Neural progenitor cell (in vitro differentiated cells): Measurements from ENCODE around the gene BBS9.

Experiments used
- EZH2 ChIP-seq: fragments of 200-600 bp; sonication (generic); IDR thresholded peaks from 2 replicates; pipeline ENCODE4 v1.6.1; 2017; ENCODE audit warnings: antibody characterized with exemption, mild to moderate bottlenecking, moderate library complexity
- EZH2phosphoT487 ChIP-seq: fragments of 200-600 bp; sonication (generic); IDR thresholded peaks from 2 replicates; pipeline ENCODE4 v1.6.1; 2017; ENCODE audit warnings: antibody characterized with exemption
- TF ChIP-seq, protein P1 (sequence below): fragments of 200-600 bp; sonication (generic); IDR thresholded peaks from 2 replicates; pipeline ENCODE4 v1.5.1; 2017; ENCODE audit warnings: antibody characterized with exemption, mild to moderate bottlenecking

DNA sequence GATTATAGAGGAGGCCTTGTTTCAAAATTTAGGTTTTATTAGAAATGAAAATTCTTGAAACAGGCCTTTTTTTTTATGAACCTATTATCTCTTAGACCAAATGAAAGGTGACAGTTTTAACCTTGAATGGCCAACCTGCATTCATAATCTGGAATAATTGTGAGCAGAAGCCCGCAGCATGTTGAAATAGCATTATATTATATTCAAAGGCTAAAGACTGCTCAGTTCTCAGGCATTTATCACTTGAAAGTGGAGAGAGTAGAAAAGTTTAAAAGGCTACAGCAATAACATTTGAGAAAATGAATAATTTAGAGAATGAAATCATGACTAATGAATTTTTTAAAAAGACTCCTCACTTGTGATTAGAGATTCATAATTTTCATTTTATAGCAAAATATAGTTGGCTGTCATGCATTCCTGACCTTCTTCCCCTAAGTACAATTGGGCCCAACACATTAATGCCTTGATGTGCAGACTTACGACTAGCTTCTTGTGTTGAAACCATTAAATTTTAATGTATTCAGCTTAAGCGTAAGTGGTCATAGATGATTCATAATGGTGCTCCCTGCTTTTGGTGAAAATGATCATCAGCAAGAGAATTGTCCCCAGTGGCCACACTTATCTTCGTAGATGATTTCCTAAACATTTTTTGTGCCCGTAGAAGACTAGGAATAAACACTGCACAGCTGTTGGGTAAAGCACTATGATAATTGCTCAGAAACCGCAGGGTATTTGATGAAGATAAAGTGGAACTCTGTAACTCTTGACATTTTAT lies 429.4 kb downstream of the BBS9 start:
- TF ChIP-seq EZH2 (no peak), EZH2phosphoT487 (no peak)
- TF ChIP-seq, protein P1, sequence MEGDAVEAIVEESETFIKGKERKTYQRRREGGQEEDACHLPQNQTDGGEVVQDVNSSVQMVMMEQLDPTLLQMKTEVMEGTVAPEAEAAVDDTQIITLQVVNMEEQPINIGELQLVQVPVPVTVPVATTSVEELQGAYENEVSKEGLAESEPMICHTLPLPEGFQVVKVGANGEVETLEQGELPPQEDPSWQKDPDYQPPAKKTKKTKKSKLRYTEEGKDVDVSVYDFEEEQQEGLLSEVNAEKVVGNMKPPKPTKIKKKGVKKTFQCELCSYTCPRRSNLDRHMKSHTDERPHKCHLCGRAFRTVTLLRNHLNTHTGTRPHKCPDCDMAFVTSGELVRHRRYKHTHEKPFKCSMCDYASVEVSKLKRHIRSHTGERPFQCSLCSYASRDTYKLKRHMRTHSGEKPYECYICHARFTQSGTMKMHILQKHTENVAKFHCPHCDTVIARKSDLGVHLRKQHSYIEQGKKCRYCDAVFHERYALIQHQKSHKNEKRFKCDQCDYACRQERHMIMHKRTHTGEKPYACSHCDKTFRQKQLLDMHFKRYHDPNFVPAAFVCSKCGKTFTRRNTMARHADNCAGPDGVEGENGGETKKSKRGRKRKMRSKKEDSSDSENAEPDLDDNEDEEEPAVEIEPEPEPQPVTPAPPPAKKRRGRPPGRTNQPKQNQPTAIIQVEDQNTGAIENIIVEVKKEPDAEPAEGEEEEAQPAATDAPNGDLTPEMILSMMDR: no peak
